Gastrocnemius medialis (tissue), 4 donors: ENCODE results near the gene RAB14. TPM values are rescaled to one million over a fixed set of nuclear protein-coding genes. Genes with fewer than 3 reads are reported as not detected.

Experiments
- ATAC-seq, 2 donors: fragments of 150-250 bp; one replicate each; pipeline ENCODE4 v1.9.1; 2016
- DNase-seq, 2 donors: peaks; one replicate each; pipeline ENCODE4 v3.0.0-alpha.2; 2019
- H3K27ac ChIP-seq, 4 donors: fragments of 200-600 bp; sonication (generic); 1 replicate in 1 of 4; 2 replicates in 3 of 4; pipeline ENCODE4 v1.5.1; 2016 to 2018; ENCODE audit warnings: mild to moderate bottlenecking in 2 of 4, moderate library complexity in 1 of 4
- H3K27me3 ChIP-seq, 3 donors: fragments of 200-600 bp; sonication (generic) in 2 of 3; 1 replicate in 1 of 3; 2 replicates in 2 of 3; pipeline versions ENCODE4 v1.5.1 to v1.6.0; 2016 to 2019; ENCODE audit warnings: mild to moderate bottlenecking in 1 of 3, moderate library complexity in 1 of 3
- H3K36me3 ChIP-seq, 2 donors: fragments of 200-600 bp; sonication (generic) in 1 of 2; one replicate each; pipeline ENCODE4 v1.5.1; 2017 to 2018
- H3K4me1 ChIP-seq, 2 donors: fragments of 200-600 bp; sonication (generic) in 1 of 2; one replicate each; pipeline ENCODE4 v1.5.1; 2016 to 2017; ENCODE audit warnings: mild to moderate bottlenecking in 2 of 2
- H3K4me3 ChIP-seq, 4 donors: fragments of 200-600 bp; sonication (generic) in 3 of 4; 1 replicate in 1 of 4; 2 replicates in 3 of 4; pipeline ENCODE4 v1.5.1; 2016 to 2019; ENCODE audit warnings: mild to moderate bottlenecking in 2 of 4
- H3K9me3 ChIP-seq, 3 donors: fragments of 200-600 bp; sonication (generic) in 2 of 3; 1 replicate in 1 of 3; 2 replicates in 2 of 3; pipeline ENCODE4 v1.5.1; 2016 to 2019
- CTCF ChIP-seq, 5 experiments: fragments of 450-650 bp in 3 of 5; fragments of 200-600 bp in 2 of 5; sonication (generic) in 2 of 5; IDR thresholded peaks in 4 of 5; conservative IDR thresholded peaks in 1 of 5; 1 replicate in 4 of 5; 2 replicates in 1 of 5; pipeline ENCODE4 v1.5.1; 2016 to 2019; ENCODE audit warnings: antibody characterized with exemption in 5 of 5, mild to moderate bottlenecking in 3 of 5, moderate library complexity in 3 of 5
- POLR2A ChIP-seq, 2 donors: fragments of 450-650 bp; IDR thresholded peaks; one replicate each; pipeline ENCODE4 v1.6.1; 2017; ENCODE audit warnings: antibody characterized with exemption in 2 of 2, mild to moderate bottlenecking in 2 of 2, moderate library complexity in 2 of 2
- in situ Hi-C, 4 donors: fragments of 200-750 bp; cut with MboI; loops; one replicate each; pipeline versions ENCODE4 v1.15.0 to v1.8.0; 2017; ENCODE audit warnings: low sequenced_read_pairs in 4 of 4
- intact Hi-C: fragments of 100-400 bp; cut with DNase I; formaldehyde crosslinking; loops from one replicate; pipeline ENCODE4 v1.15.1; 2023; ENCODE audit warnings: low total_unique reads
- total RNA-seq, 4 donors: library from RNA; depleted of rRNA; stranded (reverse); fragments of >200 nt; gene quantifications; one replicate each; pipeline versions ENCODE4 v1.1.0 to v1.2.3, GENCODE V29; 2016

Gene RAB14
- total RNA-seq, 4 donors from 2014 or later: 18.7 to 26.8 (median 19.5) TPM

GRCh38 chr9:121192959-121193640 is 8.6 kb downstream of the RAB14 start:
- DNase-seq (no peak), ATAC-seq (no peak)
- Histone ChIP-seq H3K36me3 (no peaks in the 10 kb centered on the region), H3K4me3 (no peak overlapping the region), H3K9me3 (no peaks in the 10 kb centered on the region), H3K27me3 (no peaks in the 10 kb centered on the region), H3K4me1 (peaks cover 85 to 86% of the 10 kb centered on the region in 2 donors), H3K27ac (no peak overlapping the region)
- intact Hi-C loops (no loop called here), in situ Hi-C loops (no loop called here)
- no peak for TF ChIP-seq CTCF (IDR thresholded peaks at IDR 0.05 in 4 of 5, conservative IDR thresholded peaks at IDR 0.05 in 1 of 5)
- TF ChIP-seq POLR2A (IDR thresholded peaks at IDR 0.05): no peak

GRCh38 chr9:121192518-121192917 is 9.2 kb downstream of the RAB14 start:
- in situ Hi-C loops: no loop called here
- no peak for TF ChIP-seq POLR2A (IDR thresholded peaks at IDR 0.05)
- TF ChIP-seq CTCF (IDR thresholded peaks at IDR 0.05 in 4 of 5, conservative IDR thresholded peaks at IDR 0.05 in 1 of 5): no peak
- DNase-seq: no peak
- Histone ChIP-seq H3K27ac (no peak overlapping the region), H3K4me1 (peaks cover 79 to 80% of the 10 kb centered on the region in 2 donors), H3K4me3 (no peak overlapping the region), H3K36me3 (no peaks in the 10 kb centered on the region), H3K9me3 (no peaks in the 10 kb centered on the region), H3K27me3 (no peaks in the 10 kb centered on the region)
- ATAC-seq: no peak
- intact Hi-C loops: no loop called here

- TF ChIP-seq CTCF (IDR thresholded peaks at IDR 0.05 in 4 of 5, conservative IDR thresholded peaks at IDR 0.05 in 1 of 5): no peak
- TF ChIP-seq POLR2A (IDR thresholded peaks at IDR 0.05): no peak
- no peaks in the 10 kb centered on the region for H3K27me3 ChIP-seq
- H3K4me1 ChIP-seq: peaks cover 67% of the 10 kb centered on the region in 2 donors
- no peaks in the 10 kb centered on the region for H3K36me3 ChIP-seq
- ATAC-seq (no peak), DNase-seq (no peak)
- H3K4me3 ChIP-seq: no peak overlapping the region
- no peak overlapping the region for H3K27ac ChIP-seq
- H3K9me3 ChIP-seq: no peaks in the 10 kb centered on the region
- intact Hi-C loops (no loop called here), in situ Hi-C loops (no loop called here)
These were observed 10.4 kb downstream of the RAB14 start for GRCh38 chr9:121191235-121191634.

GRCh38 chr9:121189660-121190059 is 12.0 kb downstream of the RAB14 start:
- in situ Hi-C loops: no loop called here
- Histone ChIP-seq H3K4me3 (no peak overlapping the region), H3K36me3 (no peaks in the 10 kb centered on the region), H3K27me3 (no peaks in the 10 kb centered on the region), H3K4me1 (peaks cover 52 to 53% of the 10 kb centered on the region in 2 donors), H3K9me3 (no peaks in the 10 kb centered on the region), H3K27ac (no peak overlapping the region)
- DNase-seq (no peak), ATAC-seq (no peak)
- intact Hi-C loops: no loop called here
- TF ChIP-seq POLR2A (IDR thresholded peaks at IDR 0.05) (no peak), CTCF (IDR thresholded peaks at IDR 0.05 in 4 of 5, conservative IDR thresholded peaks at IDR 0.05 in 1 of 5) (no peak)

GRCh38 chr9:121189006-121189405 is 12.7 kb downstream of the RAB14 start:
- intact Hi-C loops: no loop called here
- Histone ChIP-seq H3K4me3 (no peak overlapping the region), H3K27ac (no peak overlapping the region)

More at GRCh38 chr9:121189006-121189405, 12.7 kb downstream of the RAB14 start:
- in situ Hi-C loops: no loop called here
- TF ChIP-seq POLR2A (IDR thresholded peaks at IDR 0.05): no peak
- TF ChIP-seq CTCF (IDR thresholded peaks at IDR 0.05 in 4 of 5, conservative IDR thresholded peaks at IDR 0.05 in 1 of 5): no peak
- Histone ChIP-seq H3K4me1 (peaks cover 49 to 52% of the 10 kb centered on the region in 2 donors), H3K9me3 (no peaks in the 10 kb centered on the region), H3K27me3 (no peaks in the 10 kb centered on the region), H3K36me3 (no peaks in the 10 kb centered on the region)
- no peak for ATAC-seq
- DNase-seq: no peak
